Naive thymus-derived CD4-positive, alpha-beta T cell (primary cell): ENCODE measurements around the gene LDB2. TPM values are rescaled to one million over a fixed set of nuclear protein-coding genes. Genes with fewer than 3 reads are reported as not detected.

ENCODE experiments used
- ATAC-seq: fragments of 150-1000 bp; cut with Tn5 transposase; 2 replicates; pipeline ENCODE4 v1.10.0; 2021; ENCODE audit warnings: mild to moderate bottlenecking, moderate library complexity
- CTCF ChIA-PET: fragments of 350-600 bp; sonication (Branson Sonifier 250); formaldehyde crosslinking; loops from one replicate; lab custom pipeline; 2021; ENCODE audit warnings: antibody characterized with exemption; lab: Charles Lee
- POLR2A ChIA-PET: fragments of 350-600 bp; sonication (Branson Sonifier 250); formaldehyde crosslinking; loops from one replicate; lab custom pipeline; 2021; ENCODE audit warnings: antibody characterized with exemption, inconsistent platforms; lab: Charles Lee
- DNase-seq, 9 donors: peaks; one replicate each; pipeline versions ENCODE4 v3.0.0 to v3.0.0-alpha.2; 2020 to 2022; ENCODE audit warnings: mixed read lengths in 1 of 9
- H3K27ac ChIP-seq: one replicate; pipeline ENCODE4 v1.7.0; 2013; ENCODE audit warnings: mild to moderate bottlenecking, low read depth, low read length, moderate library complexity
- H3K27me3 ChIP-seq, 2 donors: one replicate each; pipeline ENCODE4 v1.7.0; 2013; ENCODE audit warnings: low read length in 2 of 2, mild to moderate bottlenecking in 2 of 2, moderate library complexity in 2 of 2; ENCODE audit not compliant: control insufficient read depth in 2 of 2, insufficient read depth in 2 of 2
- H3K36me3 ChIP-seq, 3 experiments: 1 replicate in 2 of 3; 2 replicates in 1 of 3; pipeline ENCODE4 v1.7.0; 2013; ENCODE audit warnings: low read length in 3 of 3, mild to moderate bottlenecking in 3 of 3, moderate library complexity in 1 of 3; ENCODE audit not compliant: insufficient read depth in 3 of 3, control insufficient read depth in 2 of 3
- H3K4me1 ChIP-seq, 2 donors: one replicate each; pipeline ENCODE4 v1.7.0; 2013; ENCODE audit warnings: low read length in 2 of 2, mild to moderate bottlenecking in 2 of 2, moderate library complexity in 1 of 2; ENCODE audit not compliant: control insufficient read depth in 2 of 2, insufficient read depth in 2 of 2
- H3K4me3 ChIP-seq: 2 replicates; pipeline ENCODE4 v1.7.0; 2013; ENCODE audit warnings: mild to moderate bottlenecking, low read length
- H3K9me3 ChIP-seq, 3 experiments: 1 replicate in 2 of 3; 2 replicates in 1 of 3; pipeline ENCODE4 v1.7.0; 2013; ENCODE audit warnings: low read length in 3 of 3; ENCODE audit not compliant: control insufficient read depth in 2 of 3
- H3K27ac Mint-ChIP-seq, 9 donors: one replicate each; pipeline ENCODE4 v1.8.0; 2020 to 2022; ENCODE audit warnings: mixed read lengths in 9 of 9, mild to moderate bottlenecking in 8 of 9, moderate library complexity in 5 of 9, inconsistent platforms in 2 of 9
- H3K27me3 Mint-ChIP-seq, 5 donors: one replicate each; pipeline ENCODE4 v1.8.0; 2021 to 2022; ENCODE audit warnings: mixed read lengths in 5 of 5, mild to moderate bottlenecking in 1 of 5
- H3K36me3 Mint-ChIP-seq, 5 donors: one replicate each; pipeline ENCODE4 v1.8.0; 2020 to 2022; ENCODE audit warnings: mixed read lengths in 5 of 5, mild to moderate bottlenecking in 3 of 5, inconsistent platforms in 1 of 5
- H3K4me1 Mint-ChIP-seq, 7 donors: one replicate each; pipeline ENCODE4 v1.8.0; 2020 to 2022; ENCODE audit warnings: mixed read lengths in 7 of 7, mild to moderate bottlenecking in 3 of 7, inconsistent platforms in 1 of 7
- H3K4me3 Mint-ChIP-seq, 10 donors: one replicate each; pipeline ENCODE4 v1.8.0; 2020 to 2022; ENCODE audit warnings: mild to moderate bottlenecking in 10 of 10, mixed read lengths in 10 of 10, moderate library complexity in 6 of 10, inconsistent platforms in 2 of 10
- H3K9me3 Mint-ChIP-seq, 11 donors: one replicate each; pipeline ENCODE4 v1.8.0; 2020 to 2022; ENCODE audit warnings: mixed read lengths in 11 of 11, mild to moderate bottlenecking in 4 of 11, inconsistent platforms in 1 of 11, moderate library complexity in 1 of 11
- intact Hi-C, 2 donors: fragments of 100-400 bp; cut with micrococcal nuclease; formaldehyde crosslinking; loops; one replicate each; pipeline ENCODE4 v1.15.1; 2023
- polyA plus RNA-seq, 2 donors: library from polyadenylated mRNA; unstranded; fragments of 300-500 nt; fragmentation: Illumina TruSeq; gene quantifications; one replicate each; pipeline ENCODE4 v1.2.3, GENCODE V29; 2021
- total RNA-seq, 6 experiments: library from RNA in 5 of 6; stranded (reverse) in 5 of 6; gene quantifications; 1 replicate in 5 of 6; 2 replicates in 1 of 6; pipeline ENCODE4 v1.2.3 and lab custom pipeline; 2021 to 2026

LDB2 gene
- total and polyA plus RNA-seq, 7 experiments from 2014 or later, result 0.29 to 1.5 TPM; not detected in 5

GRCh38 chr4:16750882-16751642 is 147.4 kb downstream of the LDB2 start:
- POLR2A ChIA-PET, result no interaction called here
- peaks cover 0 to 14% (median 0%) of the 10 kb centered on the region in 5 donors for H3K27me3 Mint-ChIP-seq
- H3K4me3 Mint-ChIP-seq, result no peak overlapping the region
- no peaks in the 10 kb centered on the region for H3K36me3 Mint-ChIP-seq
- DNase-seq (no peak), ATAC-seq (no peak)
- CTCF ChIA-PET, result no interaction called here
- peaks cover 0 to 2% (median 0%) of the 10 kb centered on the region in 11 donors for H3K9me3 Mint-ChIP-seq
- no peaks in the 10 kb centered on the region for H3K4me1 Mint-ChIP-seq
- intact Hi-C loops, result no loop called here
- H3K4me1 ChIP-seq, result no peaks in the 10 kb centered on the region
- H3K4me3 ChIP-seq, result no peak overlapping the region
- no peaks in the 10 kb centered on the region for H3K27me3 ChIP-seq
- no peak overlapping the region for H3K27ac Mint-ChIP-seq
- no peaks in the 10 kb centered on the region for H3K36me3 ChIP-seq
- H3K27ac ChIP-seq, result no peak overlapping the region
- no peaks in the 10 kb centered on the region for H3K9me3 ChIP-seq

- Histone ChIP-seq H3K27me3 (no peaks in the 10 kb centered on the region), H3K36me3 (no peaks in the 10 kb centered on the region), H3K9me3 (no peaks in the 10 kb centered on the region), H3K4me3 (no peak overlapping the region), H3K4me1 (no peaks in the 10 kb centered on the region), H3K27ac (no peak overlapping the region)
- H3K27ac Mint-ChIP-seq, result no peak overlapping the region
- intact Hi-C loops, result no loop called here
- no peak for DNase-seq
- ATAC-seq, result no peak
- no peaks in the 10 kb centered on the region for H3K36me3 Mint-ChIP-seq
- H3K27me3 Mint-ChIP-seq, result peaks cover 0 to 11% (median 0%) of the 10 kb centered on the region in 5 donors
- no peak overlapping the region for H3K4me3 Mint-ChIP-seq
- H3K9me3 Mint-ChIP-seq, result peaks cover 0 to 2% (median 0%) of the 10 kb centered on the region in 11 donors
- ChIA-PET POLR2A (no interaction called here), CTCF (no interaction called here)
- no peaks in the 10 kb centered on the region for H3K4me1 Mint-ChIP-seq
Observed at GRCh38 chr4:16750216-16750615, 148.2 kb downstream of the LDB2 start.

GRCh38 chr4:16745887-16746286 is 152.6 kb downstream of the LDB2 start:
- Mint-ChIP-seq H3K27ac (no peak overlapping the region), H3K27me3 (peaks cover 0 to 8% (median 0%) of the 10 kb centered on the region in 5 donors), H3K4me3 (no peak overlapping the region), H3K9me3 (no peaks in the 10 kb centered on the region), H3K4me1 (no peaks in the 10 kb centered on the region), H3K36me3 (no peaks in the 10 kb centered on the region)
- Histone ChIP-seq H3K27me3 (no peaks in the 10 kb centered on the region), H3K4me1 (no peaks in the 10 kb centered on the region), H3K9me3 (no peaks in the 10 kb centered on the region), H3K27ac (no peak overlapping the region), H3K36me3 (no peaks in the 10 kb centered on the region), H3K4me3 (no peak overlapping the region)
- intact Hi-C loops, result no loop called here
- CTCF ChIA-PET, result no interaction called here
- ATAC-seq (no peak), DNase-seq (no peak)
- POLR2A ChIA-PET, result no interaction called here

GRCh38 chr4:16745009-16745635 is 153.3 kb downstream of the LDB2 start:
- ChIA-PET CTCF (no interaction called here), POLR2A (no interaction called here)
- H3K4me3 ChIP-seq, result no peak overlapping the region
- H3K9me3 ChIP-seq, result no peaks in the 10 kb centered on the region
- no peaks in the 10 kb centered on the region for H3K36me3 Mint-ChIP-seq
- H3K27me3 ChIP-seq, result no peaks in the 10 kb centered on the region
- ATAC-seq, result no peak
- no peaks in the 10 kb centered on the region for H3K4me1 Mint-ChIP-seq
- peaks cover 0 to 8% (median 0%) of the 10 kb centered on the region in 5 donors for H3K27me3 Mint-ChIP-seq
- intact Hi-C loops, result no loop called here
- no peaks in the 10 kb centered on the region for H3K36me3 ChIP-seq
- H3K9me3 Mint-ChIP-seq, result peaks cover 0 to 2% (median 0%) of the 10 kb centered on the region in 11 donors
- H3K27ac ChIP-seq, result no peak overlapping the region
- no peak overlapping the region for H3K27ac Mint-ChIP-seq
- DNase-seq, result no peak
- no peak overlapping the region for H3K4me3 Mint-ChIP-seq
- H3K4me1 ChIP-seq, result no peaks in the 10 kb centered on the region

- Mint-ChIP-seq H3K4me1 (no peaks in the 10 kb centered on the region), H3K36me3 (peaks cover 0 to 3% (median 0%) of the 10 kb centered on the region in 5 donors), H3K9me3 (peaks cover 0 to 7% (median 3%) of the 10 kb centered on the region in 11 donors), H3K4me3 (no peak overlapping the region), H3K27ac (no peak overlapping the region), H3K27me3 (peaks cover 0 to 9% (median under 1%) of the 10 kb centered on the region in 5 donors)
- Histone ChIP-seq H3K27ac (no peak overlapping the region), H3K4me3 (no peak overlapping the region), H3K4me1 (no peaks in the 10 kb centered on the region), H3K27me3 (no peaks in the 10 kb centered on the region), H3K9me3 (no peaks in the 10 kb centered on the region), H3K36me3 (no peaks in the 10 kb centered on the region)
- no peak for DNase-seq
- CTCF ChIA-PET, result no interaction called here
- POLR2A ChIA-PET, result no interaction called here
- no peak for ATAC-seq
- intact Hi-C loops, result no loop called here
Observed at GRCh38 chr4:16741287-16741686, 157.2 kb downstream of the LDB2 start.

GRCh38 chr4:16739997-16740624 is 158.3 kb downstream of the LDB2 start:
- Mint-ChIP-seq H3K36me3 (peaks cover 0 to 3% (median 0%) of the 10 kb centered on the region in 5 donors), H3K4me3 (no peak overlapping the region), H3K27ac (no peak overlapping the region), H3K27me3 (peaks cover 0 to 13% (median 3%) of the 10 kb centered on the region in 5 donors), H3K4me1 (no peaks in the 10 kb centered on the region), H3K9me3 (peaks cover 0 to 17% (median 4%) of the 10 kb centered on the region in 11 donors)
- H3K9me3 ChIP-seq, result no peaks in the 10 kb centered on the region
- ChIA-PET POLR2A (no interaction called here), CTCF (no interaction called here)
- H3K27ac ChIP-seq, result no peak overlapping the region
- no peaks in the 10 kb centered on the region for H3K4me1 ChIP-seq
- no peak for DNase-seq
- no peak overlapping the region for H3K4me3 ChIP-seq
- H3K27me3 ChIP-seq, result no peaks in the 10 kb centered on the region
- intact Hi-C loops, result no loop called here
- no peak for ATAC-seq
- H3K36me3 ChIP-seq, result no peaks in the 10 kb centered on the region
